ENCODE data around the gene SGCA. TPM values are rescaled to one million over a fixed set of nuclear protein-coding genes. Genes with fewer than 3 reads are reported as not detected.
A peak's percentile ranks its signal among the peaks of the same experiment; 100 is the strongest.

SGCA gene
- total and polyA plus RNA-seq, 2 donors (not counting 3 experiments of a cell fraction or from before 2014, with no cell fraction given) = not detected

GRCh38 chr17:50172936-50173334, 7.1 kb downstream of the SGCA start:
- H3K9me1 ChIP-seq (replicated peaks; ENCODE audit: control insufficient read depth, extremely low read depth, insufficient read depth, low read length) = no peaks in the 10 kb centered on the region
- H3K4me2 ChIP-seq (ENCODE audit: insufficient read depth, low read length) = no peak overlapping the region
- no TSS peak for BruUV-seq (replicated peaks)
- FAIRE-seq (no peak), DNase-seq (ENCODE audit: low read depth, low spot score) (no peak)
- dilution Hi-C loops (cut with MboI; ENCODE audit: extremely low pct_ligation_motif_present, low sequenced_read_pairs) (no loop called here), intact Hi-C loops (cut with micrococcal nuclease) (no loop called here)
- no peaks in the 10 kb centered on the region for H3K79me2 ChIP-seq (ENCODE audit: control insufficient read depth, insufficient read depth, low read length)
- H4K20me1 ChIP-seq (replicated peaks; ENCODE audit: control insufficient read depth, extremely low read depth, insufficient read depth, low read length) = no peaks in the 10 kb centered on the region
- no peak overlapping the region for H3K4me3 ChIP-seq (replicated peaks in 1 of 3; ENCODE audit: insufficient read depth in 1 of 3, low read depth in 1 of 3, low read length in 3 of 3)
- H3K9ac ChIP-seq (replicated peaks; ENCODE audit: extremely low read depth, insufficient read depth, low read length) = no peak overlapping the region
- no peaks in the 10 kb centered on the region for H3K27me3 ChIP-seq (ENCODE audit: control insufficient read depth in 2 of 2, insufficient read depth in 2 of 2, low read length in 2 of 2)
- H3K9me3 ChIP-seq (replicated peaks; ENCODE audit: control insufficient read depth, insufficient read depth, low read length) = no peaks in the 10 kb centered on the region
- TF ChIP-seq FOS (IDR thresholded peaks at IDR 0.05; ENCODE audit: borderline replicate concordance, insufficient read depth, low read length) = no peak
- no peak for TF ChIP-seq JUN (IDR thresholded peaks at IDR 0.05; ENCODE audit: borderline replicate concordance, insufficient read depth, insufficient read length, low read depth)
- TF ChIP-seq CTCF (IDR thresholded peaks at IDR 0.05; ENCODE audit: extremely low read depth in 1 of 2, insufficient read depth in 1 of 2, low read depth in 1 of 2, low read length in 2 of 2) = no peak
- no peak for TF ChIP-seq MYC (IDR thresholded peaks at IDR 0.05; ENCODE audit: low read depth, low read length)
- no peak for TF ChIP-seq MAX (IDR thresholded peaks at IDR 0.05; ENCODE audit: insufficient read depth, insufficient read length)
- TF ChIP-seq POLR2A (IDR thresholded peaks at IDR 0.05; ENCODE audit: low read depth, low read length) = no peak
- TF ChIP-seq GATA2 (IDR thresholded peaks at IDR 0.05; ENCODE audit: insufficient read depth, insufficient read length, low read depth, low read length) = no peak
- peaks cover 10% of the 10 kb centered on the region for H3K4me1 ChIP-seq (ENCODE audit: control insufficient read depth, extremely low read depth, insufficient read depth, low read length)
- no peaks in the 10 kb centered on the region for H3K36me3 ChIP-seq (ENCODE audit: control insufficient read depth in 2 of 2, extremely low read depth in 1 of 2, insufficient read depth in 2 of 2, low read length in 2 of 2)
- H2AFZ ChIP-seq (ENCODE audit: low read depth, low read length) = peak overlapping the region; percentile 86
- ChIA-PET CTCF (interaction anchor here (2.1 to 8.8 kb wide), 3 partner anchors 23 to 78 kb away, joined by 6 to 234 read pairs (median 88); partner anchors contain the start of gene COL1A1), POLR2A (no interaction called here)
- H3K27ac ChIP-seq (ENCODE audit: insufficient read depth, low read depth, low read length) = no peak overlapping the region

Measured in endothelial cell of umbilical vein (primary cell).